GM12878 (cell line): ENCODE results near the gene EFCAB8.

Experiments used
- EP300 ChIP-seq, 2 experiments: fragments of 150-350 bp in 1 of 2; IDR thresholded peaks; 2 replicates each; pipeline ENCODE4 v1.6.1; 2011 to 2012; ENCODE audit warnings: low read depth in 2 of 2, low read length in 2 of 2, borderline replicate concordance in 1 of 2, improper control_type of control experiment in 1 of 2, inconsistent platforms in 1 of 2; ENCODE audit not compliant: control insufficient read depth in 1 of 2
- EZH2 ChIP-seq: IDR thresholded peaks from 2 replicates; pipeline ENCODE4 v1.6.1; 2012; ENCODE audit warnings: low read depth, mild to moderate bottlenecking, control low read depth, inconsistent platforms, low read length, borderline replicate concordance; ENCODE audit not compliant: control insufficient read depth
- MYB ChIP-seq: fragments of 150-350 bp; IDR thresholded peaks from 2 replicates; pipeline ENCODE4 v1.6.1; 2014; ENCODE audit warnings: mild to moderate bottlenecking, low read depth, low read length, borderline replicate concordance
- POLR2A ChIP-seq: IDR thresholded peaks from 2 replicates; pipeline ENCODE4 v1.6.1; 2011; ENCODE audit warnings: low read depth, mild to moderate bottlenecking, low read length
- POLR2AphosphoS5 ChIP-seq: IDR thresholded peaks from 2 replicates; pipeline ENCODE4 v1.6.1; 2011; ENCODE audit warnings: mild to moderate bottlenecking, low read length, inconsistent platforms
- SMC3 ChIP-seq: IDR thresholded peaks from 2 replicates; pipeline ENCODE4 v1.6.1; 2011; ENCODE audit warnings: low read length, improper control_type of control experiment, borderline replicate concordance
- SP1 ChIP-seq: IDR thresholded peaks from one replicate; pipeline ENCODE4 v1.6.1; 2011; ENCODE audit warnings: low read depth, low read length
- SPI1 ChIP-seq: IDR thresholded peaks from 2 replicates; pipeline ENCODE4 v1.6.1; 2011; ENCODE audit warnings: low read depth, mild to moderate bottlenecking, low read length, moderate library complexity, borderline replicate concordance; ENCODE audit not compliant: insufficient read depth
- TF ChIP-seq, protein P1 (sequence below), 3 experiments: IDR thresholded peaks in 2 of 3; conservative IDR thresholded peaks in 1 of 3; 2 replicates each; pipeline ENCODE4 v1.5.1; 2011; ENCODE audit warnings: low read depth in 3 of 3, low read length in 3 of 3, mild to moderate bottlenecking in 3 of 3, control low read depth in 2 of 3, moderate library complexity in 2 of 3, inconsistent platforms in 1 of 3, mixed read lengths in 1 of 3; ENCODE audit not compliant: control insufficient read depth in 2 of 3, insufficient read depth in 1 of 3; ENCODE audit errors: extremely low read depth in 1 of 3

DNA sequence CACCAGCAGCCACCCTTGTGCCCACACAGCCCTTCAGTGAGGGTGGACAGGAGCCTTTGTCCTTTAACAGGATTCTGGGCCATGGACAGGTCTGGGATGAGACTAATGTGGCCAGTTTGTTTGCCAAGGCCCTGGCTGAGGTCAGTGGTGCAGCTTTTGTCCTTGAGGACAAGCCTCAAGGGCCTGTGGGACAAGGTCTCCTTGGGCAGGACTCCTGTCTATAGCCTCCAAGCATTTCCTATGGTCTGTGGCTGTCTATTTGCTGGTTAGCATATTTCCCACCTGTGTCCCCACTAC, 101.4 kb downstream of the EFCAB8 start:
- TF ChIP-seq, protein P1, sequence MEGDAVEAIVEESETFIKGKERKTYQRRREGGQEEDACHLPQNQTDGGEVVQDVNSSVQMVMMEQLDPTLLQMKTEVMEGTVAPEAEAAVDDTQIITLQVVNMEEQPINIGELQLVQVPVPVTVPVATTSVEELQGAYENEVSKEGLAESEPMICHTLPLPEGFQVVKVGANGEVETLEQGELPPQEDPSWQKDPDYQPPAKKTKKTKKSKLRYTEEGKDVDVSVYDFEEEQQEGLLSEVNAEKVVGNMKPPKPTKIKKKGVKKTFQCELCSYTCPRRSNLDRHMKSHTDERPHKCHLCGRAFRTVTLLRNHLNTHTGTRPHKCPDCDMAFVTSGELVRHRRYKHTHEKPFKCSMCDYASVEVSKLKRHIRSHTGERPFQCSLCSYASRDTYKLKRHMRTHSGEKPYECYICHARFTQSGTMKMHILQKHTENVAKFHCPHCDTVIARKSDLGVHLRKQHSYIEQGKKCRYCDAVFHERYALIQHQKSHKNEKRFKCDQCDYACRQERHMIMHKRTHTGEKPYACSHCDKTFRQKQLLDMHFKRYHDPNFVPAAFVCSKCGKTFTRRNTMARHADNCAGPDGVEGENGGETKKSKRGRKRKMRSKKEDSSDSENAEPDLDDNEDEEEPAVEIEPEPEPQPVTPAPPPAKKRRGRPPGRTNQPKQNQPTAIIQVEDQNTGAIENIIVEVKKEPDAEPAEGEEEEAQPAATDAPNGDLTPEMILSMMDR (IDR thresholded peaks at IDR 0.05 in 2 of 3, conservative IDR thresholded peaks at IDR 0.05 in 1 of 3; ENCODE audit: control insufficient read depth in 2 of 3, extremely low read depth in 1 of 3, insufficient read depth in 1 of 3, low read depth in 3 of 3, low read length in 3 of 3), result no peak
- no peak for TF ChIP-seq EZH2
- TF ChIP-seq MYB, result no peak
- TF ChIP-seq SPI1, result no peak
- no peak for TF ChIP-seq POLR2A
- TF ChIP-seq POLR2AphosphoS5, result no peak
- TF ChIP-seq EP300 (IDR thresholded peaks at IDR 0.05; ENCODE audit: borderline replicate concordance in 1 of 2, control insufficient read depth in 1 of 2, low read depth in 2 of 2, low read length in 2 of 2), result no peak
- no peak for TF ChIP-seq SP1
- no peak for TF ChIP-seq SMC3
